K562 (cell line): ENCODE data around the gene CFHR5. TPM values are rescaled to one million over a fixed set of nuclear protein-coding genes. Genes with fewer than 3 reads are reported as not detected.
"Not testable (repeated sequence)": the region's sequence is repeated elsewhere in the genome, so short reads cannot be mapped to it uniquely, and the experiment has no call there.

Source experiments
- ATAC-seq: fragments of 200-7000 bp; cut with Tn5 transposase; 3 replicates; pipeline ENCODE4 v1.9.1; 2020; ENCODE audit warnings: moderate library complexity
- BruUV-seq: library from RNA; stranded (reverse); fragments of 400-500 nt; replicated peaks from 2 replicates; lab custom pipeline; 2021; lab: Mats Ljungman, UMichigan
- CTCF ChIA-PET: fragments of 300-600 bp; formaldehyde crosslinking; extraction: SDS; loops from one replicate; lab custom pipeline; 2021; ENCODE audit warnings: low intra/inter-chr PET ratio; lab: Yijun Ruan, JAX
- POLR2A ChIA-PET: fragments of 300-600, 350-650 bp; sonication (Branson Sonifier 250); formaldehyde crosslinking; extraction: SDS; loops from one replicate; lab custom pipeline; 2021; ENCODE audit warnings: antibody characterized with exemption, inconsistent platforms; lab: Yijun Ruan, JAX
- DNase-seq, 4 experiments: peaks; one replicate each; pipeline versions ENCODE4 v3.0.0 to v3.0.0-alpha.2; 2011 to 2018; ENCODE audit warnings: low spot score in 3 of 4, mixed read lengths in 3 of 4; ENCODE audit errors: extremely low read depth in 1 of 4
- FAIRE-seq: peaks from 2 replicates; lab custom pipeline; 2011; peaks lifted over from hg19 to GRCh38; lab: Jason Lieb, UNC
- H2AFZ ChIP-seq: 2 replicates; pipeline ENCODE4 v1.6.0; 2011; ENCODE audit warnings: low read depth, low read length, control low read depth, inconsistent platforms
- H3K27ac ChIP-seq: fragments of 200-600 bp; 3 replicates; pipeline ENCODE4 v1.8.0; 2011; ENCODE audit warnings: low read depth, mild to moderate bottlenecking, control low read depth, inconsistent platforms, low read length, moderate library complexity, mixed read lengths; ENCODE audit errors: extremely low read depth
- H3K27me3 ChIP-seq, 2 experiments: fragments of 300-600 bp in 1 of 2; 2 replicates in 1 of 2; 3 replicates in 1 of 2; pipeline versions ENCODE4 v1.6.0 to v1.8.0; 2011; ENCODE audit warnings: inconsistent platforms in 2 of 2, low read length in 2 of 2, mild to moderate bottlenecking in 1 of 2, mixed read lengths in 1 of 2, moderate library complexity in 1 of 2; ENCODE audit not compliant: control insufficient read depth in 2 of 2, insufficient read depth in 2 of 2
- H3K36me3 ChIP-seq: fragments of 300-600 bp; 3 replicates; pipeline ENCODE4 v1.8.0; 2011; ENCODE audit warnings: mild to moderate bottlenecking, low read length, inconsistent platforms; ENCODE audit not compliant: control insufficient read depth, insufficient read depth
- H3K4me1 ChIP-seq, 2 experiments: fragments of 200-600 bp in 1 of 2; replicated peaks in 1 of 2; 2 replicates in 1 of 2; 3 replicates in 1 of 2; pipeline versions ENCODE4 v1.5.1 to v1.8.0; 2011; ENCODE audit warnings: inconsistent platforms in 2 of 2, low read length in 2 of 2, mild to moderate bottlenecking in 1 of 2, mixed read lengths in 1 of 2, moderate library complexity in 1 of 2; ENCODE audit not compliant: control insufficient read depth in 2 of 2, insufficient read depth in 2 of 2
- H3K4me2 ChIP-seq: 2 replicates; pipeline ENCODE4 v1.6.1; 2011; ENCODE audit warnings: low read length, control low read depth, inconsistent platforms, mixed read lengths; ENCODE audit not compliant: insufficient read depth
- H3K4me3 ChIP-seq: fragments of 200-600 bp; sonication (generic), shearing (Covaris generic); 2 replicates; pipeline ENCODE4 v1.5.1; 2016; ENCODE audit warnings: control low read depth, inconsistent platforms
- H3K79me2 ChIP-seq: fragments of 200-600 bp; 3 replicates; pipeline ENCODE4 v1.8.0; 2011; ENCODE audit warnings: low read length, inconsistent platforms; ENCODE audit not compliant: control insufficient read depth, insufficient read depth
- H3K9ac ChIP-seq, 2 experiments: 2 replicates each; pipeline versions ENCODE4 v1.6.0 to v1.6.1; 2011; ENCODE audit warnings: low read depth in 2 of 2, low read length in 2 of 2, control low read depth in 1 of 2, inconsistent platforms in 1 of 2, mild to moderate bottlenecking in 1 of 2, mixed read lengths in 1 of 2; ENCODE audit not compliant: insufficient read depth in 1 of 2
- H3K9me1 ChIP-seq: one replicate; pipeline ENCODE4 v1.6.0; 2011; ENCODE audit warnings: inconsistent platforms, mild to moderate bottlenecking, low read length, moderate library complexity; ENCODE audit not compliant: control insufficient read depth, insufficient read depth
- H3K9me3 ChIP-seq: replicated peaks from 2 replicates; pipeline ENCODE4 v1.5.1; 2011; ENCODE audit warnings: low read depth, low read length, inconsistent platforms; ENCODE audit not compliant: control insufficient read depth, insufficient read depth
- H4K20me1 ChIP-seq: replicated peaks from 2 replicates; pipeline ENCODE4 v1.6.1; 2011; ENCODE audit warnings: low read length, inconsistent platforms, mixed read lengths; ENCODE audit not compliant: control insufficient read depth, insufficient read depth
- BMI1 ChIP-seq: fragments of 150-350 bp; IDR thresholded peaks from 2 replicates; pipeline ENCODE4 v1.6.1; 2014; ENCODE audit warnings: low read length
- CEBPB ChIP-seq: fragments of 450-650 bp; IDR thresholded peaks from 2 replicates; pipeline ENCODE4 v1.6.1; 2016; ENCODE audit warnings: missing genetic modification characterization, missing compliant biosample characterization
- CEBPG ChIP-seq, 3 experiments: fragments of 200-800 bp in 1 of 3; sonication (Bioruptor generic) in 1 of 3; sonication (generic) in 1 of 3; formaldehyde crosslinking in 1 of 3; IDR thresholded peaks in 2 of 3; conservative IDR thresholded peaks in 1 of 3; 2 replicates each; pipeline versions ENCODE4 v1.6.1 to v1.8.0; 2016 to 2022; ENCODE audit warnings: missing compliant biosample characterization in 2 of 3, missing genetic modification characterization in 2 of 3, mild to moderate bottlenecking in 1 of 3, missing genetic modification reagents in 1 of 3
- MAFF ChIP-seq: IDR thresholded peaks from 2 replicates; pipeline ENCODE4 v1.6.1; 2012; ENCODE audit warnings: low read length, improper control_type of control experiment
- MCM5 ChIP-seq: fragments of 450-650 bp; IDR thresholded peaks from 2 replicates; pipeline ENCODE4 v1.6.1; 2016; ENCODE audit warnings: low read depth
- NONO ChIP-seq, 2 experiments: fragments of 200-400 bp in 1 of 2; fragments of 450-650 bp in 1 of 2; formaldehyde crosslinking in 1 of 2; IDR thresholded peaks; 2 replicates each; pipeline ENCODE4 v1.6.1; 2017; ENCODE audit warnings: low read depth in 2 of 2, mild to moderate bottlenecking in 2 of 2, moderate library complexity in 2 of 2, low read length in 1 of 2
- YBX1 ChIP-seq: fragments of 450-650 bp; IDR thresholded peaks from 2 replicates; pipeline ENCODE4 v1.7.1; 2016; ENCODE audit warnings: mild to moderate bottlenecking
- ZNF197 ChIP-seq: fragments of 200-800 bp; sonication (Bioruptor generic); IDR thresholded peaks from 2 replicates; pipeline ENCODE4 v1.6.1; 2016; ENCODE audit warnings: low read depth, missing genetic modification characterization, missing compliant biosample characterization
- ZNF699 ChIP-seq: fragments of 250-450 bp; sonication (Bioruptor Pico); IDR thresholded peaks from 2 replicates; pipeline ENCODE4 v1.8.0; 2021; ENCODE audit warnings: mild to moderate bottlenecking, moderate library complexity; ENCODE audit not compliant: insufficient replicate concordance
- WGBS: fragments of 100-300 bp; shearing (Covaris generic); methylation state at CpG from one replicate; pipeline ENCODE4 v1.1.6; 2016; ENCODE audit warnings: low coverage, mixed read lengths; ENCODE audit not compliant: insufficient coverage; ENCODE audit errors: missing lambda C conversion rate; 5-methylcytosine and 5-hydroxymethylcytosine counted together
- in situ Hi-C: fragments of 300-500 bp; cut with MboI; formaldehyde crosslinking; loops from 4 replicates; pipeline ENCODE4 v1.15.0; 2018; ENCODE audit warnings: inconsistent platforms, mixed read lengths
- intact Hi-C: fragments of 100-400 bp; cut with micrococcal nuclease; formaldehyde crosslinking; loops from 2 replicates; pipeline ENCODE4 v1.14.2; 2022
- polyA plus RNA-seq, 8 experiments: library from polyadenylated mRNA; depleted of rRNA in 4 of 8; stranded (reverse) in 5 of 8; unstranded in 3 of 8; fragments of >200 nt; fragmentation: Nextera tagmentation in 2 of 8; fragmentation: Illumina TruSeq in 1 of 8; extraction: Ambion mirVana in 2 of 8; extraction: Trizol in 1 of 8; gene quantifications; 2 replicates each; pipeline versions ENCODE4 v1.2.1 to v1.2.3, GENCODE V29; 2011 to 2014; ENCODE audit warnings: inconsistent platforms in 1 of 8, missing spikeins in 1 of 8
- total RNA-seq, 7 experiments: library from RNA; depleted of rRNA in 6 of 7; stranded (reverse); fragments of >200 nt in 6 of 7; fragmentation: Illumina TruSeq in 2 of 7; extraction: Trizol in 2 of 7; gene quantifications; 2 replicates each; pipeline versions ENCODE4 v1.2.1 to v1.2.3, GENCODE V29; 2011 to 2021; ENCODE audit warnings: low replicate concordance in 1 of 7

The CFHR5 gene
- total and polyA plus RNA-seq, 9 of the 15 experiments (the other 6 are each of a cell fraction or from before 2014, with no cell fraction given), result not detected

DNA sequence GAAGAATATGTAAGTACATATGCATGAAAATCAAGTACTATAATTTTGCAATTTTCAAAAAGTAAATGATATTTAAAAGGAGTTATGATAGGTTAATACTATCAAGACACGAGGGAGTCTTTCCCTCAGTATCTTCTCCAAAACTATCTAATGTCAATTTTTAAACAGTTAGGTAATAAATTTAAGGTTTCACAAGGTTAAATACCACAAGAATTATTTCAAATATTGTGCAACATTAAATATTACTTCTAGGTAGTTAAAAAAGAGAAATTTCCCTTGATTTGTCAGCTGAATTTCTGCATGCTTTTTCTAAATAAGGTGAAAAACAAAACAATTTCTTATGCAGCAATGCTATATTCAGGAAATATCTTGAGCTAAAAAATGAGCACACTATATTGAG is 3.5 kb downstream of the CFHR5 start:
- Histone ChIP-seq H3K4me1 (no peaks in the 10 kb centered on the region), H3K9ac (no peak overlapping the region), H3K27ac (no peak overlapping the region), H4K20me1 (no peaks in the 10 kb centered on the region), H3K9me3 (no peaks in the 10 kb centered on the region), H3K27me3 (no peaks in the 10 kb centered on the region), H3K4me2 (no peak overlapping the region), H3K9me1 (no peaks in the 10 kb centered on the region), H3K36me3 (no peaks in the 10 kb centered on the region), H3K4me3 (no peak overlapping the region), H3K79me2 (no peaks in the 10 kb centered on the region), H2AFZ (no peak overlapping the region)
- intact Hi-C loops, result no loop called here
- WGBS, result 0% methylated on average over 1 of the region's 1 CpG
- ATAC-seq, result no peak
- in situ Hi-C loops, result no loop called here
- TF ChIP-seq MCM5 (no peak), ZNF197 (CRISPR knock-in tag) (no peak), BMI1 (no peak), MAFF (no peak), ZNF699 (CRISPR knock-in tag) (no peak), YBX1 (no peak), CEBPG (CRISPR knock-in tag; IDR thresholded peaks at IDR 0.05) (no peak), CEBPG (tag; conservative IDR thresholded peaks at IDR 0.05 in 1 of 2, IDR thresholded peaks at IDR 0.05 in 1 of 2) (peak; percentile 15 to 79; a peak in 2 of 4 replicates), CEBPB (peak; percentile 50; the same call in 1 of the 2 replicates), NONO (IDR thresholded peaks at IDR 0.05; ENCODE audit: low read depth in 2 of 2, low read length in 1 of 2) (no peak)
- DNase-seq, result no peak
- no peak for FAIRE-seq
- POLR2A ChIA-PET, result no interaction called here
- no TSS peak for BruUV-seq
- CTCF ChIA-PET, result no interaction called here

DNA sequence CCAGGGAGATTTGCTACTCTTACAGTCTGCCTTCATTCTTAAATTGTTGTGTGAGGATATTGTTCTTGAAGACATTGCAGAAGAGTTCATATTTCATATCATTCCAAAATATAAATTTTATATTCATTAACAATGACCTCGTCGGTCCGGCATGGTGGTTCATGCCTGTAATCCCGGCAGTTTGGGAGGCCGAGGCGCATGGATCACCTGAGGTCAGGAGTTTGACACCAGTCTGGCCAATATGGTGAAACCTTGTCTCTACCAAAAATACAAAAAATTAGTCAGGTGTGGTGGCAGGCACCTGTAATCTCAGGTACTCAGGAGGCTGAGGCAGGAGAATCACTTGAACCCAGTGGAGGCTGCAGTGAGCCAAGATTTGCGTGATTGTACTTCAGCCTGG is 4.9 kb downstream of the CFHR5 start:
- H3K4me3 ChIP-seq, H3K79me2 ChIP-seq, H3K27ac ChIP-seq, H3K9me3 ChIP-seq, H3K27me3 ChIP-seq, H3K9ac ChIP-seq, BruUV-seq, H3K4me2 ChIP-seq, H3K9me1 ChIP-seq, in situ Hi-C loops, DNase-seq, FAIRE-seq, CTCF ChIA-PET, ATAC-seq, H4K20me1 ChIP-seq, H2AFZ ChIP-seq, H3K4me1 ChIP-seq, H3K36me3 ChIP-seq, intact Hi-C loops: not testable (repeated sequence)
- POLR2A ChIA-PET, result interaction anchor here (0.7 kb wide), 1 partner anchor 8 kb away, joined by 4 read pairs; no protein-coding TSS in a partner anchor
- 6% methylated on average over 7 of the region's 7 CpGs for WGBS

DNA sequence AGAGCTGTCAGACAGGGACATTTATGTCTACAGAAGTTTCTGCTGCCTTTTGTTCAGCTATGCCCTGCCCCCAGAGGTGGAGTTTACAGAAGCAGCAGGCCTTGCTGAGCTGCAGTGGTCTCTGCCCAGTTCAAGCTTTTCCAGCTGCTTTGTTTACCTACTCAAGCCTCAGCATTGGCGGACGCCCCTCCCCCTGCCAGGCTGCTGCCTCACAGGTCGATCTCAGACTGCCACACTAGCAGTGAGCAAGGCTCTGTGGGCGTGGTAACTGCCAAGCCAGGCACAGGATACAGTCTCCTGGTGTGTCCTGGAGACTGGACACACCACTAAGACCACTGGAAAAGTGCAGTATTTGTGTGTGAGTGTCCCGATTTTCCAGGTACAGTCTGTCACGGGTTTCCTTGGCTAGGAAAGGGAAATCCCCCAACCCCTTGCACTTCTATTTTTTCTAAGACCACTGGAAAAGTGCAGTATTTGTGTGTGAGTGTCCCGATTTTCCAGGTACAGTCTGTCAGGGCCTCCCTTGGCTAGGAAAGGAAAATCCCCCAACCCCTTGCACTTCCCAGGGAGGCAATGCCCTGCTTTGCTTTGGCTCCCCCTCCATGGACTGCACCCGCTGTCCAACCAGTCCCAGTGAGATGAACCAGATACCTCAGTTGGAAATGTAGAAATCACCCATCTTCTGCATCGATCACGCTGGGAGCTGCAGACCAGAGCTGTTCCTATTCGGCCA is 14.7 kb downstream of the CFHR5 start:
- H3K4me3 ChIP-seq, FAIRE-seq, H3K9me3 ChIP-seq, BruUV-seq, intact Hi-C loops, H3K9ac ChIP-seq, H3K79me2 ChIP-seq, H3K4me1 ChIP-seq, H3K9me1 ChIP-seq, in situ Hi-C loops, H2AFZ ChIP-seq, POLR2A ChIA-PET, ATAC-seq, H3K4me2 ChIP-seq, H3K27me3 ChIP-seq, H3K27ac ChIP-seq, CTCF ChIA-PET, H3K36me3 ChIP-seq, H4K20me1 ChIP-seq: not testable (repeated sequence)
- peak in 1 of 4 experiments; percentile 23 for DNase-seq
- WGBS, result 2% methylated on average over 11 of the region's 11 CpGs
